NCI-H1092 (cell line): ENCODE data around the gene CALN1.

Source experiments
- DNase-seq: peaks from one replicate; lab custom pipeline; 2025; lab: John Stamatoyannopoulos, UW

CALN1 gene

DNA sequence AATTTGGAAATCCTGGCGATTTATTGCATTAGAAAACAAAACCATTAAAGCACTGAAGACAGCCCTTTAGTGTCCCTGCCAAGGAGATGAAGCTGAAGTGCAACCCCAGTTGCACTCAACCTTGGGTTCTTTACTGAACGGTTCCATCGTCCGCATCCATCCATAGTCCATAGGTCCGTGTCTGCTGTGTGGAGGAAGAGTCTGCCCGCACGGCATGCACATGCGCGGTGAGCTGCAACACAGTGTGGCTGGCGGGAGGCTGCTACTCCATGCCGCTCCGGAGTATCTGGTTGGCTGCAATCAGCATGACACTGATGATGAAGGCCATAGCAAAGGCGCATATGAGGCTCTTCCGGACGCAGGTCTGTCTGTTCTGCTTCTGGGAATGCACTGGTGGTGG, 624.6 kb downstream of the CALN1 start:
- DNase-seq: no peak

DNA sequence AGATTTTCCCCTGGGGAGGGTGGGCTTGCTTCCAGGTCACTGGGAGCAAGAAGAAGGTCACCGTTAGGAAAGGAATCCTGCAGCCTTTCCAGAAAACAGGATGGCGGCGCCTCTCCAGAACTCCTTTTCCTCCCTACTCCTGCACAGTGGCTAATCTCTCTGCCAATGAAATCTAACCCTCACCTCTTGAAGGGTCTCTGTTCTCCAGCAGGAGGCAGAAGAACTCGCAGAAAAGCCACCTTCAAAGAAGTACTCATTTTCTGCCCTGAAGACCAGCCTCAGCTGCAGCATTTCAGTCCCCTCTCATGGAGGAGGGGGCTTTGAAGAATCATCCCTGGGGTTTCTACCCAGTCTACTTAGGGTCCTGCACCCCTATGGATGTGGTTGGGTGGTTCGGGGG, 626.9 kb downstream of the CALN1 start:
- DNase-seq: no peak

DNA sequence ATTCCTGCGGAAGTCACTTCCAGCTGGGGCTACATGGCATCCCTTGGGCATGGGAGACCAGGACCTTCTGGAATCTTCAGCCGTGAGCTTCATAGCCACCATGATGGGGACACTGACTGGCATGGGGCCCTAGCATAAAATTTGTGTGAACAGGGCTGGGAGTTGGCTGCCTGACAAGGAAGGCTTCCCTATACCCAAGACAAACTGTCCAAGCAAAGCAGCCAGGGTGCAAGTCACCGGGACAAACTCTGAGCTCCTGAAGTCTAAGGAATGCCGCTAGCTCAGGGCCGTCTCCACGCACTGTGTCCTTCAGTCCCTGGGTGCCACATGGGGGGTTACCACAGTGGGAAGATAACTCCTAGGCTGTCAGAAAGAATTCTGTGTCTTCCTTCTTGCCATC, 627.4 kb downstream of the CALN1 start:
- DNase-seq: no peak

DNA sequence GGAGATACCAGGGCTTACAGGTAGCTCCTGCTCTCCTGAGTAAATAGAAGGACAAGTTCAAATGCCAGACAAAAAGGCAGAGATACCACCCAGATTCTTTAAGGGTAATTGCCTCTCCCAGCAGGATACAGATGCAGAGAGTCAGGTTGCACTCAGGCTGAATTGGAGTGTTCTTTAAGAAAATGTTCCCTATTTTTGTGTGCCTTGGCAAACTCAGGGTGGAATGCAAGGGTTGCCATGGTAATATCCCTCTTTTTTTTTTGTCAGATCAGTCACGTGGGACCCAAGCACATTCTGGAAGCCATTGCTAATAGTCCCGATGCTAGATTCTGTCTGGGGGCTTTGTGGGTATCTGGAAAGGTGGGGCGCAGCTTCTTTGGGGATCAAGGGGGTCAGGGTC, 628.0 kb downstream of the CALN1 start:
- no peak for DNase-seq

DNA sequence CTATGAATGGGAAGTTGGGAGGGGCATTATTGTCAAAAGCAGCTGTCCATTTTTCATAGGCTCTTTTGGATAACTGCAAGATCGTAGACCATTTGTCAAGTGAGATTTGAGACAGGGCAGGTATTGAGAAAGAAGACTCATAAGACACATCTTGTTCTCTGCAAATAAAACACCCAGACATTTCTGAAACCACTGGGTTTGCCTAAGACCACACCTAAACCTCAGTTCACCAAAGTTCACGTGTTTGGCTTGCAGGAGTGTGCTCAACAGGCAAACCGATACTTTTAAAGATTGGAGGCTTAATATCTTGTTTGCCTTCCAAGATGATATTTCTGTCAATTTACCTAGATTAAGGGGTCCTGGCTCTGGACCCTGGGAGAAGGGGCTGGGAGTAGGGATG, 628.4 kb downstream of the CALN1 start:
- DNase-seq: no peak

DNA sequence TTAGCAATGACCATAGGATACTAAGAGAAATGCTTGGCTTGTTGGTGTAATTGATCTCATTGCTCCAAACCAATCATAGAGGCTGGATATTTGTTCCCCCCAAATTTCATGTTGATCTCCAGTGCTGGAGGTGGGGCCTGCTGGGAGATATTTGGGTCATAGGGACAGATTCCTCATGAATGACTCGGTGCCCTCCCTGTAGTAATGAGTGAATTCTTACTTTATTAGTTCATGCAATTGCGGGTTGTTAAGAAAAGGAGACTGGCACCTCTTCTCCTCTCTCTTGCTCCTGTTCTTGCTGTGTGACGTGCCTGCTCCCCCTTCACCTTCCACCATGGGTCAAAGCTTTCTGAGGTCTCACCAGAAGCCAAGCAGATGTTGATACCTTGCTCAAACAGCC, 630.1 kb downstream of the CALN1 start:
- no peak for DNase-seq

DNA sequence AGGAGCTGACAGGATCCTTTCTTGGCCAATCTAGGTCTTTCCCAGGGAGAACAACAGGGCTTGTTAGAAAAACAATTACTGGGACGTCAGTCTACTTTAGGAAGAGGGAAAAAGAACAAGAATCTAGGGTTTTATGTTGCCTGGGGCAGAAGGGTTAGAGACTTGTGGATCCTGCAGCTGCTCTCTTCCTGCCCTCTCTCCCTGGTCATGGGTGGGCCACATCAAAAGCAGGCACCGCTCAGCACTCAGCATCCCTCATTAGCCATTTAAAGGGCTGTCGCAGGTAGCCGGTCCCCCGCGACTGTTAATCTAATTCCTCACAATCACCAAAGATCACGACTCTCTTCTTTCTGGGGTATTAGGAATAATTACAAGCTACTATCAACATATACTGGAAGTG, 631.9 kb downstream of the CALN1 start:
- DNase-seq: no peak

DNA sequence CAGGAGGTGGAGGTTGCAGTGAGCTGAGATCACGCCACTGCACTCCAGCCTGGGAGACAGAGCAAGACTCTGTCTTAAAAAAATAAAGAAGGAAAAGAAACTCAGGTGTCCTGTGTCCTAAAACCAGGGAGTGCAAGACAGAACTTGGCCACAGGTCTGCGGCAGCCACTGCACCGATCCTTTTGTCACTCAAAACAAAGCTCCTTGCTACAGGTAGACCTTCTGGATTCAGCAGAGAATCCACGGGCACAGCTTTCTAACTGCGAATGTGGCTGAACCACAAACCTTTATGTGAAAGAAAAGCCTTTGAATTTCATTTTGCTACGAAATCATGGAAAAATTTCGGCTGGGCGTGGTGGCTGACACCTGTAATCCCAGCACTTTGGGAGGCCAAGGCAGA, 634.9 kb downstream of the CALN1 start:
- no peak for DNase-seq

DNA sequence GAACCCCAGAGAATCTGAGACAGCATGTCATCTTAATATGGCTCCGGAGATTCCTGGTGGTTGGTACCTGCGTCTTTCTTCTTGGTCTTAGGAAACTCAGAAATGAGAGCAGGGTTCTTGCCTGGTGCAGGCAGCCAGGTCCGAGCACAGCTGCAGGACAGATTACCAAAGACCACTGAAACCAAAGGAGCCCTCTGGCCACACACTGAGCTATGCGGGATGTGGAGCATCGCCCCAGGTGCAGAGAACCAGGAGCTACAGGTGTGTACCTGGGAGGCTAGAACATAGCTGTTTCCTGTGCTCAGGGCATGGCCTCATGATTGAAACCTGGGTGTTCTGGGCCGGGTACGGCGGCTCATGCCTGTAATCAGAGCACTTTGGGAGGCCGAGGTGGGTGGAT, 635.4 kb downstream of the CALN1 start:
- DNase-seq: no peak

DNA sequence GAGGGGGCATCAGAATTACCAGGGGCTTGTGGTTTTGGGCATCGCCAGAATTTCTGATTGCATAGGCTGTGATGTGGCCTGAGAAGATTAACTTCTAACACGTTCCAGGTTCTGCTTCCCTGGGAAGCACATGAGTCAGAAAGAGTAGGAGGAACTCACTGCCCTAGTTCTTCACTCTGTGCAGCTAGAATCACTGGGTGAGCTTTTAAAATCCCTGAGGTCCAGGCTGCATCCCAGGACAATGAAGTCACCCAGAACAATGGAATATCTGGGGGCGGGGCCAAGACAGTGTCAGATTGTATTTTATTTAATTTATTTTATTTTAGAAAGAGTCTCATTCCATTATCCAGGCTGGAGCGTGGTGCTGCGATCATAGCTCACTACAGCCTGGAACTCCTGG, 636.5 kb downstream of the CALN1 start:
- no peak for DNase-seq

DNA sequence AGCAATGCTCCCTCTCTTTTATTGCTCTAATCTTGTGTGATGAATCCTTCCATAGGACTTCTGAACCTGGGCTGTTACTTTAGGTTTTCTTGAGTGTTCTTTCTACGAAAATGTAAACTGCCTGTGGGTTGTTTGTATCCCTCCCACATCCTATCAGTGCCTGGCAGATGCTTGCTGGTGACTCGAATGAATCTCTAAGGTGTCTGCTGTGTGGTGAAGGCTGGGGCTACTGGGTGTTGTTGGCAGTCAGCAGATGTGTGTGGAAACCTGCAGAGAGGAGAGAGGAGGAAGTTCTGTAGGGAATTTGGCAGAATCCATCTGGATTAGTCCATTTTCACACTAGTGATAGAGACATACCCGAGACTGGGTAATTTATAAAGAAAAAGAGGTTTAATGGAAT, 639.4 kb downstream of the CALN1 start:
- no peak for DNase-seq

DNA sequence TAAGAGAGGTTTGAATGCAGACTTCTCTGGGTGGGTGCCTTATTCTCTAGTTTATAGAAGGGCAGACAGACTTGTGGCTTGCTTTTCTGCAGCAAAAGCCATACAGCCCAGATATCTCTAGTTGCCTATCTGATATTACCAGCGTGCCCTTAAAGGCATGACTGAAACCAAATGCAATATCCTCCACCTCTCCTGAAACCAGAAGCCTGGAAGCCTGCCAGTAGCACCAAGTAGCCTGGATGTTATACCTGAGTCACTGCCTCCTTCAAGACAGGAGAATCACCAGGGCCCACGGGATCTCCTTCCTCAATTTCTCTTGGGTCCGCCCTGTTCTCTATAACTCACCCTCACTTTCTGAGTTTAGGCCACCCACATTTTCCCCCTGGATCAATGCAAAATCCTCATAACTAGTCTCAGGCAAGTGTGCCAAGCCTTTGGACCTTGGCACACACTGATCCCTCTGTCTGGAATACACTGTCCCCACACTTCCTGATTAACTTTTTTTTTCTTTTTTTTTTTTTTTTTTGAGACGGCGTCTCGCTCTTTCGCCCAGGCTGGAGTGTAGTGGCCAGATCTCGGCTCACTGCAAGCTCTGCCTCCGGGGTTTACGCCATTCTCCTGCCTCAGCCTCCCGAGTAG, 641.8 kb downstream of the CALN1 start:
- DNase-seq: no peak

DNA sequence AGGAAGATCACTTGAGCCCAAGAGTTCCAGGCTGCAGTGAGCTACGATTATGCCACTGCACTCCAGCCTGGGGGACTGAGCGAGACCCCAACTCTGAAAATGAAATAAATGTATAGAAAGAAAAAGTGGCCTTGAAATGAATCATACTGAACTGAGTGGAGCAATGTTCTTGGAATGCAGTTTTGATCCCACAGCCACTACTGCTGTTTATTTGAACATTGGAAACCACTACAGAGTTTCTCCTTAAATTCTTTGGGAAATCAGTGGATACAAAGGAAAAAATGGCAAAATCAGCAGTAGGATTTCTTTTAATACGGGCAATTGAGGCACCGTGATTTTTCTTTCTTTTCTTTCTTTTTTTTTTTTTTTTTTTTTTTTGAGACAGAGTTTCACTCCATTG, 642.8 kb downstream of the CALN1 start:
- DNase-seq: no peak

DNA sequence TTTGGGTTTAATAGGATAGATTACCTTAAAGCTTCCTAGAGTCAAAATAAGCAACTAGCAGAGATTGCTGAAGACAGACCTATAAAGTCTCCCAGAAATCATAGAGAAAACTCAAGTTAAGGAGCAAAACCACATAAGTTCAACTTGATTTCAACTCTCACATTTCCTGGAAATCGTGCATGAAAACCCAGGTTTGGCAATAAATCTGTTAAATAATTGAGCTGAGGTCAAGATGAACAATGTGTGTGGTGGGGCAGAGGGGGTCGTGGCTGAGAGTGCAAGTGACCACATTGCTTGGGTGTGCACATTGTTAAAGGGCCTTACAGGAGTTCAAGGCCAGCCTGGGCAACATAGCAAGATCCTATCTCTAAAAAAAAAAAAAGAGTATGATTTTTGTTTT, 643.7 kb downstream of the CALN1 start:
- DNase-seq: no peak

DNA sequence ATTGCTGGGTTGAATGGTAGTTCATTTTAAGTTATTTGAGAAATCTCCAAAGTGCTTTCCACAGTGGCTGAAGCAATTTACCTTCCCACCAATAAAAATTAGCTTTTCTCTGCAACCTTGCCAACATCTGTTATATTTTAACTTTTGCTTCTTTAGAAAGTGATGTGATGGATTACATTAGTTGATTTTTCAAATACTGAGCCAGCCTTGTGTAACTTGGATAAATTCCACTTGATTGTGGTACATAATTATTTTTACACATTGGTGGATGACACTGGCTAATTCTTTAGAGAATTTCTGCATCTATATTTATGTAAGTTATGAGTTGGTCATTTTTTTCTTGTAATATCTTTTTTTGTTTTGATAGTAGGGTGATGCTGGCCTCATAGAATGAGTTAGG, 646.1 kb downstream of the CALN1 start:
- DNase-seq: no peak

DNA sequence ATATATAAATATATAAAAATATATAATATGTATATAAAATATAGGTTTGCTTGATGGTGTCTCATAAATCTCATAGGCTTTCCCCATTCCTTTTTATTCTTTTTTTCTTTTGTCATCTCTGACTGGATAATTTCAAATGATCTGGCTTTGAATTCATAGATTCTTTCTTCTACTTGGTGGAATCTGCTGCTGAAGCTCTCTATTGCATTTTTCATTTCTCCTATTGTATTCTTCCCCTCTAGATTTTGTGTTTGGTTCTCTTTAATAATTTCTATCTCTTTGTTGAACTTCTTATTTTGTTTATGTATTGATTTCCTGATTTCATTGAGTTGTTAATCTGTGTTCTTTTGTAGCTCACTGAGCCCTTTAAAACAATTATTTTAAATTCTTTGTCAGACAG, 650.8 kb downstream of the CALN1 start:
- DNase-seq: no peak

DNA sequence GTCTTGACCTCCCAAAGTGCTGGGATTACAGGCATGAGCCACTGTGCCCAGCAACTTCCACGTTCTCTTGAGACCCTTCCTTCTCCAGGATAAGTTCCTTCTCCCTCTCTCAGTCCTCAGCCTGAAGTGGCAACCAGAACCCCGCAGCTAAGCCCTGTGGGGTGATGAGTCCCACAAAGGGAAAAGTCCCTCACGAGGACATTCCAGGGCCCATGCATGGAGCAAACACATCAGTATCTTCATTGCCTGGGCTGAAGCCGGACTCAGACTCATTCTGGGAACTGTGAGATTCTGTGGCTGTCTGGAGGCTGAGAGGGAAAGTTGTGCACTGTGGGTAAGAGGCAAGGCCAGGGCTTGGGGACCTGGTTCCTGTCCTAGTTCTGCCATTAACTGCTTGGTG, 657.3 kb downstream of the CALN1 start:
- DNase-seq: no peak

DNA sequence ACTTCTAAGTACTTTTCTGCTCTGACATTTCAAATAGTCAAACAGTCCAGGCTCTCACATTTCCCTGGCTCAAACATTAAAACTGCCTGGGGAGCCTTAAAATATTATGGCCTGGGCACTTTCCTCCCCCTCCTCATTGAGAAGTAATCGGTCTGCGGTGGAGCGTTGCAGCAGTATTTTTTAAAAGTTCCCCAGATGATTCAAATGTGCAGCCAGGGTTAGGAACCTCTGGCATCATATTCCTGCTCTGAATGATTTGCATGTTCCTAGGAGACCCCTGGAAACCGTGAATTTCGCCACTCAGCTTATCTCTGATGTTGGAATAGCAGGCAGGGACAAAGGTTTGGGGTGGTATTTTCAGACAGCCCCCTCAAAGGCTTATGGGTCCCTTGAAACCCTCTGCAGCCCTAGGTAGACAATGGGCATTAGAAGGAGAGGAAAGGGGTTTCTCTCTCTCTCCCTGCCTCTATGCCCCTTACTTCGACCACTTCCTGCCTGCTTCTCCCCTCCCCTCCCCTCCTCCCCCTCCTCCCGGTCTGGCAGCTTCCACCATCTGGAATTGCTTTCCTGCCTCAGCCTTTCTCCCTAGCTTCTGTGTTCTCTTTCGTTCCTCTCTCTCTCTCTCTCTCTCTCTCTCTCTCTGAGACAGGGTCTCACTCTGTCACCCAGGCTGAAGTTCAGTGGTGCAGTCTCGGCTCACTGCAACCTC, 658.0 kb downstream of the CALN1 start:
- no peak for DNase-seq

DNA sequence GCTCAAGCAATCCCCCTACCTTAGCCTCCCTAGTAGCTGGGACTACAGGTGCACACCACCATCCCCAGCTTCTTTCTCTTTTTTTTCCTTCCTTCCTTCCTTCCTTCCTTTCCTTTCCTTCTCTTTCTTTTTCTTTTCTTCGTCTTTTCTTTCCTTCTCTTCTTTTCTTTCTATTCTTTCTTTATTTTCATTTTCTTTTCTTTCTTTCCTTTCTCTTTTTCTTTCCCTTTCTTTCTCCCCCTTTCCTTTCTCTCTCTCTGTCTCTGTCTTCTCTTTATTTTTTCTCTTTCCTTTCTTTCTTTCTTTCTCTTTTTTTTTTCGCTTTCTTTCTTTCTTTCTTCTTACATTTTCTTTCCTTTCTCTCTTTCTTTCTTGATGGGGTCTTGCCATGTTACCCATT, 658.9 kb downstream of the CALN1 start:
- no peak for DNase-seq

DNA sequence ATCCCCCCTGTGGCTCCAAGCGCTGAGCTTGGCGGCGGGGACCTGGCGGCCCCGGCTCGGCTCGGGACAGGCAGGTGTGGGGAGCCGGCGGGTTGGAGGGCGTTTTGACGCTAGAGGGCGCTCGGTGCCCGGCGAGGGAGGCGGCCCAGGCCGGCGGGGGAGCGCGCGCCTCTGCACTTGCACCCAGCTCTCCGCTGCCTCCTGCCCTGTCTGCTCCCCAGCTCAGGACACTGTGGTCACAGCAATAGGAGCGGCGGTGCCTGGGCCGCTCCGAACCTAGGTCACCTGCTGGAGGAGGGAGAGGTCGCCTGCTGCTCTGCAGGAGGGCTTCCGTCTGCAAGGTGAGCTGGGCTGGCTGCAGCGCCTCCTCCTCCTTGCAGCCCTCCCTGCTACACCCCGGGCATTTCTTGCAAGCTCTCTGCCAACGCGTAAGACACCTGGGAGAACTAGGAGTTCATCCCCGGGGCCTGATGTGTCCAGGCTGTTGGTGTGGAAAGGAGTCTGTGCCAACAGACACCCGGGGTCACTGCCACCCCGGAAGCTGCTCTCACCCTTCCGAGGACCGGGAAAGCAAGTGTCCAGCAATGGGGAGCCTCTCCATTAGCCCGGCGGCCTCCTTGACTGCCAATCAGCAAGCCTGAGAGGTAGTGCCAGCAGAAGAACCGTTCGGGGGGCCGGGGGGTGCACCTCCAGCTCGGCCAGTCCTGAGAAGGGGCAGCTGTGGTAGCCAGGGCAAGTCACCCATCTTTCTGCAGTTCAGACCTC, 659.8 kb downstream of the CALN1 start:
- peak; percentile 11 for DNase-seq

DNA sequence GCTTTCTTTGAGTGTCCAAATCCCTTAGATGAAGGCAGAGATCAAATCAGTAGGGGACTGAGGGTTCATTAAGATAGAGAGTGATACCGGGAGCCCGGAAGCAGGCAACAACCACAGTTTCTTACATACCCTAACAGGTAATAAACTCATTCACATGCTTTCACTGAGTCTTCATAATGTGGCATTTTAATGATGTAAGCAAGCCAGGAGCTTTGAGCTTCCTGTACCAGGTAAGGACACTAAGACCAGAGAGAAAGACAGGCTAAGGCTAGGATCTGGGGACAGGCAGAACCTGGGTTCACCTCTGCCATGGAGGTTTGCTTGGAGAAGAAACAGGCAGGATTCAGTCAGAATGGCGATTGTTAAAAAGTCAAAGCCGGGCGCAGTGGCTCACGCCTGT, 661.8 kb downstream of the CALN1 start:
- DNase-seq: no peak

DNA sequence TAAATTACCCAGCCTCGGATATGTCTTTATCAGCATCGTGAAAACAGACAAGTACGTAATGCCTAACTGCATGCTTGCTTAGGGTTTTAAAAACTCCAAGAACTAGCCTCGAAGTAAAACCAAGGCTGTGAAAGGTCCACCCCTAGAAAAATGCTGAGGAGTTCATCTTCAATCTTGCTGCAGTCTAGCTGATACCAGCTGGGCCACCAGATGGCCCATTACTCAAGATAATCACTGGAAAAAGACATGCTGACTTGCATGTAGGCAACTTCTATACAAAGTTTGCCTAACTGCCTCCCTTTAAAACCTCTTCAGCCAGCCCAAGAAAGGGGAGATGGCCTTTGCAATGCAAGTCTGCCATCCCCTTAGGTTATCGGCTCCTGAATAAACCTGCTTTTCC, 666.1 kb downstream of the CALN1 start:
- DNase-seq: no peak

DNA sequence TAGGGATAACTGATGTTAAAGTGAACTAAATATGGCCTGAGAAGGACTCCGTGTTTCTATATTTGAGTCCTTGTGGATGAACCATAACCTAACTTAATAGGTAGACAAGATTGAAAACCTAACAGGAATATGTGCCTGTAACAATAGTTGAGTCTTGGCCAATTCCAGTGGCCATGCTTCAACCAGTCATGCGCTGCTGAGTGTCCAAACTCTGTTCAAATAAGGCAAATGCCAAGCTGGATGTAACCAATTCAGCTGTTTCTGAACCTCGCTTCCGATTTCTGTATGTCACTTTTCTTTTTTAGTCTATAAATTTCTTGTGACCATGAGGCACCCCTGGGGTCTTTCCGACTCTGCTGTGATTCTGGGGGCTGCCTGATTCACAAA, 672.0 kb downstream of the CALN1 start:
- no peak for DNase-seq
